ENCODE data around the gene C10orf143.

Gene C10orf143

GRCh38 chr10:130016095-130016494, 94.5 kb downstream of the C10orf143 start:
- DNase-seq (ENCODE audit: low read depth, low spot score), result no peak

- DNase-seq (ENCODE audit: low read depth, low spot score), result no peak
These were observed 95.4 kb downstream of the C10orf143 start for GRCh38 chr10:130015075-130015695.

- DNase-seq (ENCODE audit: low read depth, low spot score), result no peak
These were observed 96.2 kb downstream of the C10orf143 start for GRCh38 chr10:130014263-130015074.
